Suprapubic skin (tissue), 4 donors: Measurements from ENCODE around the gene SRRM2.

Experiments used
- POLR2A ChIP-seq, 2 donors: fragments of 450-650 bp; IDR thresholded peaks; one replicate each; pipeline ENCODE4 v1.6.1; 2017; ENCODE audit warnings: antibody characterized with exemption in 2 of 2, mild to moderate bottlenecking in 2 of 2, moderate library complexity in 2 of 2
- POLR2AphosphoS5 ChIP-seq, 3 donors: sonication (generic); formaldehyde crosslinking; IDR thresholded peaks; one replicate each; pipeline ENCODE4 v1.6.1; 2017; ENCODE audit warnings: antibody characterized with exemption in 3 of 3
- TF ChIP-seq, protein P1 (sequence below), 2 donors: fragments of 200-600 bp in 1 of 2; fragments of 450-650 bp in 1 of 2; sonication (generic) in 1 of 2; IDR thresholded peaks; one replicate each; pipeline ENCODE4 v1.5.1; 2016 to 2019; ENCODE audit warnings: antibody characterized with exemption in 2 of 2, mild to moderate bottlenecking in 1 of 2, moderate library complexity in 1 of 2

DNA sequence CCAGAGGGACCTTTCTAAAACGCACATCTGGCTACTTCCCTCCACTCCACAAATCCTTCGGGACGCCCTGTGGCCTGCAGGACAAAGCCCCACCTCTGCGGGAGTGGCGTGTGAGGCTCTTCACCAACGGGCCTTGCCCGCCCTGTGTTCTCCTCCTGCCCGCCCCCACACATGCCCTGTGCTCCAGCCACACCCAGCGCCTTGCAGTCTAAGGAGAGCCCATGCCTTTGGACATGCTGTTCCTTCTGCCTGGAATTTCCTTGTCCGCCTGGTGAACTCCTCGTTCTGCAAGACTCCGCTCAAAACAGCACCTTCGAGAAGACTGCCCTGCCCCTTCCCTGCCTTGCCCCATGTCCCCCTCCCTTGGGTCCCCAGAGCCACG is 17.2 kb downstream of the SRRM2 start:
- TF ChIP-seq, protein P1, sequence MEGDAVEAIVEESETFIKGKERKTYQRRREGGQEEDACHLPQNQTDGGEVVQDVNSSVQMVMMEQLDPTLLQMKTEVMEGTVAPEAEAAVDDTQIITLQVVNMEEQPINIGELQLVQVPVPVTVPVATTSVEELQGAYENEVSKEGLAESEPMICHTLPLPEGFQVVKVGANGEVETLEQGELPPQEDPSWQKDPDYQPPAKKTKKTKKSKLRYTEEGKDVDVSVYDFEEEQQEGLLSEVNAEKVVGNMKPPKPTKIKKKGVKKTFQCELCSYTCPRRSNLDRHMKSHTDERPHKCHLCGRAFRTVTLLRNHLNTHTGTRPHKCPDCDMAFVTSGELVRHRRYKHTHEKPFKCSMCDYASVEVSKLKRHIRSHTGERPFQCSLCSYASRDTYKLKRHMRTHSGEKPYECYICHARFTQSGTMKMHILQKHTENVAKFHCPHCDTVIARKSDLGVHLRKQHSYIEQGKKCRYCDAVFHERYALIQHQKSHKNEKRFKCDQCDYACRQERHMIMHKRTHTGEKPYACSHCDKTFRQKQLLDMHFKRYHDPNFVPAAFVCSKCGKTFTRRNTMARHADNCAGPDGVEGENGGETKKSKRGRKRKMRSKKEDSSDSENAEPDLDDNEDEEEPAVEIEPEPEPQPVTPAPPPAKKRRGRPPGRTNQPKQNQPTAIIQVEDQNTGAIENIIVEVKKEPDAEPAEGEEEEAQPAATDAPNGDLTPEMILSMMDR (IDR thresholded peaks at IDR 0.05), result no peak
- TF ChIP-seq POLR2A (IDR thresholded peaks at IDR 0.05), result no peak
- TF ChIP-seq POLR2AphosphoS5 (IDR thresholded peaks at IDR 0.05), result peak in 1 of 3 donors; percentile 33
